ENCODE results near the gene PPP2R2C. TPM values are rescaled to one million over a fixed set of nuclear protein-coding genes. Genes with fewer than 3 reads are reported as not detected.

The PPP2R2C gene
- total and polyA plus RNA-seq, 5 donors from 2014 or later: not detected

GRCh38 chr4:6465955-6466354 is 6.5 kb downstream of the PPP2R2C start:
- peaks cover 19% of the 10 kb centered on the region for H3K27me3 ChIP-seq (ENCODE audit: control insufficient read depth, insufficient read depth, low read length)
- no peaks in the 10 kb centered on the region for H3K9me3 ChIP-seq (ENCODE audit: control insufficient read depth in 2 of 2, low read length in 2 of 2)
- H3K4me3 ChIP-seq (ENCODE audit: low read depth, low read length): no peak overlapping the region
- no peaks in the 10 kb centered on the region for H3K9me3 Mint-ChIP-seq
- DNase-seq (no peak), ATAC-seq (ENCODE audit: low read depth in 2 of 2) (no peak)
- peaks cover 0 to 5% (median 0%) of the 10 kb centered on the region in 4 donors for H3K4me1 Mint-ChIP-seq
- H3K27ac Mint-ChIP-seq: no peak overlapping the region
- H3K36me3 ChIP-seq (ENCODE audit: control insufficient read depth, insufficient read depth, low read length): no peaks in the 10 kb centered on the region
- H3K36me3 Mint-ChIP-seq: no peaks in the 10 kb centered on the region
- H3K4me3 Mint-ChIP-seq: no peak overlapping the region
- H3K27me3 Mint-ChIP-seq: peaks cover 58% of the 10 kb centered on the region
- no peaks in the 10 kb centered on the region for H3K4me1 ChIP-seq (ENCODE audit: control insufficient read depth, insufficient read depth, low read length, poor library complexity, severe bottlenecking)
- H3K27ac ChIP-seq (ENCODE audit: insufficient read depth, low read length, poor library complexity, severe bottlenecking): no peak overlapping the region

DNA sequence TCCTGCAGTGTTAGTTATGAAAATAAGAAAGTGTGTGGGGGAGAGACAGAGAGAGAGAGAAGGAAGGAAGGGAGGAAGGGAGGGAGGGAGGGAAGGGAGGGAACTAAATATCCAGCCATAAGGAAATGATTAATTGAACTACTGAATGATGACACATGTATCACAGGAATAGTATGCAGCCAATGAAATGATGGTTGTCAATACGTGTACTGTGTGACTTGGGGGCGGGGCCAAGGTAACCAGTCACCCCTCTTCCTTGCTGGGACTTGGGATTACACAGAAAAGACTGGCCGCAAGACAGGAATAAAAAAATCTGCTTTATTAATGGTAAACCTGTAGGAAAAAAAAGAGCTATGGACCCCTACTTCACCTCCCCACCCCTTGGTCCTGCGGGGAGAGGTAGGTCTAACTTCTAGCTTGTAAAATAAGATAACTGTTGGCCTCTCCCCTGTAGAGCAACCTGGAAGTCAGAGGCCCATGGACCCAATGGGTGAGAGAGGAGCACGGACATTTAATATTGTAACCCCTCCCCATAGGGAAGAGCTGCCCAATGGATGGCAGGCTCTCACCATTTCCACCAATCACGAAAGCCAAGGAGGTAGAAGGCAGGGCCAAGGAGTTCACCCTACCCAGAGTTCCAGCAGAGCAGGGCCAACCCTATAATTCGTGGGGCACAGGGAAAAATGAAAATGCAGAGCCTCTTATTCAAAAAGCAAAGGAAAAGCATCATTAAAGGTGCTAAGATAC is 7.4 kb downstream of the PPP2R2C start:
- H3K36me3 Mint-ChIP-seq: no peaks in the 10 kb centered on the region

GRCh38 chr4:6463311-6464289 is 8.8 kb downstream of the PPP2R2C start:
- Mint-ChIP-seq H3K9me3 (peaks cover 0 to 2% (median 0%) of the 10 kb centered on the region in 7 donors), H3K4me1 (no peaks in the 10 kb centered on the region), H3K4me3 (no peak overlapping the region), H3K27ac (no peak overlapping the region), H3K27me3 (peaks cover 44% of the 10 kb centered on the region), H3K36me3 (no peaks in the 10 kb centered on the region)
- Histone ChIP-seq H3K4me3 (ENCODE audit: low read depth, low read length) (no peak overlapping the region), H3K27me3 (ENCODE audit: control insufficient read depth, insufficient read depth, low read length) (peaks cover 8% of the 10 kb centered on the region), H3K4me1 (ENCODE audit: control insufficient read depth, insufficient read depth, low read length, poor library complexity, severe bottlenecking) (no peaks in the 10 kb centered on the region), H3K27ac (ENCODE audit: insufficient read depth, low read length, poor library complexity, severe bottlenecking) (no peak overlapping the region), H3K36me3 (ENCODE audit: control insufficient read depth, insufficient read depth, low read length) (no peaks in the 10 kb centered on the region), H3K9me3 (ENCODE audit: control insufficient read depth in 2 of 2, low read length in 2 of 2) (peaks cover 0 to 2% of the 10 kb centered on the region in 2 experiments)
- ATAC-seq (ENCODE audit: low read depth in 2 of 2): no peak
- no peak for DNase-seq

More for the DNA sequence above, 7.4 kb downstream of the PPP2R2C start:
- Histone ChIP-seq H3K27me3 (ENCODE audit: control insufficient read depth, insufficient read depth, low read length) (peaks cover 18% of the 10 kb centered on the region), H3K9me3 (ENCODE audit: control insufficient read depth in 2 of 2, low read length in 2 of 2) (peaks cover 0 to 2% of the 10 kb centered on the region in 2 experiments), H3K27ac (ENCODE audit: insufficient read depth, low read length, poor library complexity, severe bottlenecking) (no peak overlapping the region), H3K4me3 (ENCODE audit: low read depth, low read length) (no peak overlapping the region), H3K4me1 (ENCODE audit: control insufficient read depth, insufficient read depth, low read length, poor library complexity, severe bottlenecking) (no peaks in the 10 kb centered on the region), H3K36me3 (ENCODE audit: control insufficient read depth, insufficient read depth, low read length) (no peaks in the 10 kb centered on the region)
- DNase-seq (no peak), ATAC-seq (ENCODE audit: low read depth in 2 of 2) (no peak)
- Mint-ChIP-seq H3K9me3 (no peaks in the 10 kb centered on the region), H3K27ac (no peak overlapping the region), H3K4me1 (peaks cover 0 to 2% (median 0%) of the 10 kb centered on the region in 4 donors), H3K4me3 (no peak overlapping the region), H3K27me3 (peaks cover 58% of the 10 kb centered on the region)

DNA sequence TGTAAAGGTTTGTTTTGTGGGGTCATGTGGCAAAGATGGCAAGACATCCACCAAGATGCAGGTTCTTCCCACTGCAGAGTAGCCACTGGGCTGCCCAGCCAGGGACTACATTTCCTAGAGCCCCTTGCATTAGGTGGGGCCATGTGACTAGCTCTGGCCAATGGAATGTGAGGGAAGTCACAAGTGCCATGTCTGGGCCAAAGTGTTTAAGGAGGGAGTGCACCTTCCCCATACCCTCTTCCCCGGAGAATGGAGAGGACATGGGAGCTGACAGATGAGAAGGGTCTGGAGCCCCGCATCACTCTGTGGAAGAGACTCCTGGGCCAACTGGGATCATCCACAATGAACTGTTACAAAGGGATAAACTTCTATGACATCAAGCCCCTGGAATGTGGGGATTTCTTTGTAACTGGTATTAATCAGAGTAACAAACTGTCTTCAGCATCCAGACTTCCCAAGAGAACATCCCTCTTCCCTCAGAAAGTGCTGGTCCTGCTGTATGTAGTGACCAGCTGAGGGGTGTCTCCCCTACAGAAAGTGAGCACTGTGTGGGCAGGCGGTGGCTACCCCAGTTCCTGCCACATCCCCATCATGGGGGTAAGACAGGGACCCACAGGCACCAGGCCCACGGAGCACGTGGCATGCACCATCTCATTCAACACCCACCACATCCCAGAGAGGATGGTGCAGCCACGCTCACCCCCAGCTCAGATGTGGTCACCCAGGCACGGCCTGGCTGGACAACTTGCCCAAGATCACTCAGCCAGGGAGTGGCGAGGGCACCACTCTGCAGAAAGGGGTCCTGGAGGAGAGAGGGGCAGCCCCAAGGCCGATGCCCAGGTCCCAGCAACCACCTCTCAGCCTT is 10.9 kb downstream of the PPP2R2C start:
- Mint-ChIP-seq H3K36me3 (no peaks in the 10 kb centered on the region), H3K4me3 (no peak overlapping the region), H3K27me3 (peaks cover 35% of the 10 kb centered on the region), H3K4me1 (no peaks in the 10 kb centered on the region), H3K27ac (no peak overlapping the region), H3K9me3 (peaks cover 0 to 6% (median 0%) of the 10 kb centered on the region in 7 donors)
- peaks cover 0 to 2% of the 10 kb centered on the region in 2 experiments for H3K9me3 ChIP-seq (ENCODE audit: control insufficient read depth in 2 of 2, low read length in 2 of 2)
- no peak overlapping the region for H3K27ac ChIP-seq (ENCODE audit: insufficient read depth, low read length, poor library complexity, severe bottlenecking)
- H3K4me1 ChIP-seq (ENCODE audit: control insufficient read depth, insufficient read depth, low read length, poor library complexity, severe bottlenecking): no peaks in the 10 kb centered on the region
- no peaks in the 10 kb centered on the region for H3K27me3 ChIP-seq (ENCODE audit: control insufficient read depth, insufficient read depth, low read length)
- ATAC-seq (ENCODE audit: low read depth in 2 of 2) (no peak), DNase-seq (no peak)
- no peak overlapping the region for H3K4me3 ChIP-seq (ENCODE audit: low read depth, low read length)
- H3K36me3 ChIP-seq (ENCODE audit: control insufficient read depth, insufficient read depth, low read length): no peaks in the 10 kb centered on the region

GRCh38 chr4:6460876-6461275 is 11.5 kb downstream of the PPP2R2C start:
- peaks cover 0 to 6% (median 0%) of the 10 kb centered on the region in 7 donors for H3K9me3 Mint-ChIP-seq
- ATAC-seq (ENCODE audit: low read depth in 2 of 2) (no peak), DNase-seq (no peak)
- H3K36me3 Mint-ChIP-seq: no peaks in the 10 kb centered on the region
- Histone ChIP-seq H3K27me3 (ENCODE audit: control insufficient read depth, insufficient read depth, low read length) (no peaks in the 10 kb centered on the region), H3K27ac (ENCODE audit: insufficient read depth, low read length, poor library complexity, severe bottlenecking) (no peak overlapping the region), H3K4me3 (ENCODE audit: low read depth, low read length) (no peak overlapping the region), H3K9me3 (ENCODE audit: control insufficient read depth in 2 of 2, low read length in 2 of 2) (peaks cover 0 to 2% of the 10 kb centered on the region in 2 experiments), H3K4me1 (ENCODE audit: control insufficient read depth, insufficient read depth, low read length, poor library complexity, severe bottlenecking) (no peaks in the 10 kb centered on the region), H3K36me3 (ENCODE audit: control insufficient read depth, insufficient read depth, low read length) (no peaks in the 10 kb centered on the region)
- no peak overlapping the region for H3K27ac Mint-ChIP-seq
- peaks cover 29% of the 10 kb centered on the region for H3K27me3 Mint-ChIP-seq
- no peak overlapping the region for H3K4me3 Mint-ChIP-seq
- no peaks in the 10 kb centered on the region for H3K4me1 Mint-ChIP-seq

DNA sequence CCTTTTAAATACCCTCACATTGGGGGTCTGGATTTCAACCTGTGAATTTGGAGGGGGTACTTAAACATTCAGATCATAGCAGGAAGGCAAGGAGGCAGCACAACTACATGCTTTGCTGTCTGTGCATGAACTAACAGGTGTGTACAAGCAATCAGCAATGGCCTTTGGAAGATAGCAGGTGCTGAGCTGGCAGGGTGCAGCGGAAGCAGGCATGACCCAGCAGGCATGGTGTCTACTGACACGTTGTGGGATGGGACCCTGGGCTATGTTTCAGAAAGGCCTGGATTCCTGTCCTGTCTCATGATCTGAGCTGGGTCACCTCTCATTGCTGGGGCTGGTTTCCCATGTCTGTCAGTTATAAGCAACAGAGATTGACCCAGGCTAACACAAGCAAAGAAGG is 13.9 kb downstream of the PPP2R2C start:
- DNase-seq: no peak
- no peaks in the 10 kb centered on the region for H3K4me1 ChIP-seq (ENCODE audit: control insufficient read depth, insufficient read depth, low read length, poor library complexity, severe bottlenecking)
- H3K9me3 Mint-ChIP-seq: peaks cover 0 to 6% (median 0%) of the 10 kb centered on the region in 7 donors
- H3K9me3 ChIP-seq (ENCODE audit: control insufficient read depth in 2 of 2, low read length in 2 of 2): peaks cover 0 to 2% of the 10 kb centered on the region in 2 experiments
- H3K27me3 Mint-ChIP-seq: peaks cover 17% of the 10 kb centered on the region
- H3K36me3 ChIP-seq (ENCODE audit: control insufficient read depth, insufficient read depth, low read length): no peaks in the 10 kb centered on the region
- H3K4me1 Mint-ChIP-seq: no peaks in the 10 kb centered on the region
- H3K27ac ChIP-seq (ENCODE audit: insufficient read depth, low read length, poor library complexity, severe bottlenecking): no peak overlapping the region
- ATAC-seq (ENCODE audit: low read depth in 2 of 2): no peak
- no peak overlapping the region for H3K27ac Mint-ChIP-seq
- H3K27me3 ChIP-seq (ENCODE audit: control insufficient read depth, insufficient read depth, low read length): no peaks in the 10 kb centered on the region
- H3K36me3 Mint-ChIP-seq: no peaks in the 10 kb centered on the region
- H3K4me3 ChIP-seq (ENCODE audit: low read depth, low read length): no peak overlapping the region
- H3K4me3 Mint-ChIP-seq: no peak overlapping the region

GRCh38 chr4:6456450-6456849 is 16.0 kb downstream of the PPP2R2C start:
- Histone ChIP-seq H3K27me3 (ENCODE audit: control insufficient read depth, insufficient read depth, low read length) (no peaks in the 10 kb centered on the region), H3K4me3 (ENCODE audit: low read depth, low read length) (no peak overlapping the region), H3K9me3 (ENCODE audit: control insufficient read depth in 2 of 2, low read length in 2 of 2) (peaks cover 0 to 2% of the 10 kb centered on the region in 2 experiments), H3K4me1 (ENCODE audit: control insufficient read depth, insufficient read depth, low read length, poor library complexity, severe bottlenecking) (no peaks in the 10 kb centered on the region), H3K36me3 (ENCODE audit: control insufficient read depth, insufficient read depth, low read length) (no peaks in the 10 kb centered on the region), H3K27ac (ENCODE audit: insufficient read depth, low read length, poor library complexity, severe bottlenecking) (no peak overlapping the region)
- Mint-ChIP-seq H3K4me1 (no peaks in the 10 kb centered on the region), H3K27me3 (peaks cover 13% of the 10 kb centered on the region), H3K4me3 (no peak overlapping the region), H3K27ac (no peak overlapping the region), H3K9me3 (peaks cover 0 to 6% (median 0%) of the 10 kb centered on the region in 7 donors), H3K36me3 (no peaks in the 10 kb centered on the region)
- DNase-seq (no peak), ATAC-seq (ENCODE audit: low read depth in 2 of 2) (no peak)
